Measurements from ENCODE around the gene LRRC8B.

DNA sequence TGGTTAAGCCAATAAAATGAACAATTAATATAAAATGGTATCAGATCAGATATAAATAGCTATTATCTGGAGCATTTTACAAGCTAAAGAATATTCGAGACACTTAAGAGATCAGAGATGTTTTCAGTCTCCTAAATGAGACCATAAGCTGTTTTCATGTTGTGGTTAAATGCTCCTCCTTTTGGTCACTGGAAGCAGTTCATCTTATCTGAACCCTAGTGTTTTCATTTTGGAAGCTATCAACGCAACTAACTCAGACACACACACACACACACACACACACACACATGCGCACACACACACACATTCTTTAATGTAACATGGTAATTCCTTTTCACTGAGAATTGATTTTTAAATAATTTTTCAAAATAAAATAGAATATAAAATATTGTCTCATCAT is 98.3 kb downstream of the LRRC8B start:
- TF ChIP-seq, protein P1, sequence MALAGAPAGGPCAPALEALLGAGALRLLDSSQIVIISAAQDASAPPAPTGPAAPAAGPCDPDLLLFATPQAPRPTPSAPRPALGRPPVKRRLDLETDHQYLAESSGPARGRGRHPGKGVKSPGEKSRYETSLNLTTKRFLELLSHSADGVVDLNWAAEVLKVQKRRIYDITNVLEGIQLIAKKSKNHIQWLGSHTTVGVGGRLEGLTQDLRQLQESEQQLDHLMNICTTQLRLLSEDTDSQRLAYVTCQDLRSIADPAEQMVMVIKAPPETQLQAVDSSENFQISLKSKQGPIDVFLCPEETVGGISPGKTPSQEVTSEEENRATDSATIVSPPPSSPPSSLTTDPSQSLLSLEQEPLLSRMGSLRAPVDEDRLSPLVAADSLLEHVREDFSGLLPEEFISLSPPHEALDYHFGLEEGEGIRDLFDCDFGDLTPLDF (CRISPR knock-in tag; IDR thresholded peaks at IDR 0.05), result no peak
- TF ChIP-seq STAG1 (CRISPR knock-in tag; IDR thresholded peaks at IDR 0.05; ENCODE audit: borderline replicate concordance) (no peak), ZKSCAN1 (IDR thresholded peaks at IDR 0.05; ENCODE audit: low read depth, low read length) (no peak), TCF3 (CRISPR knock-in tag; IDR thresholded peaks at IDR 0.05) (no peak), ZNF445 (CRISPR knock-in tag; IDR thresholded peaks at IDR 0.05; ENCODE audit: low read depth) (no peak), ZBED1 (IDR thresholded peaks at IDR 0.05) (no peak), ZNF232 (CRISPR knock-in tag; IDR thresholded peaks at IDR 0.05) (no peak), CBX2 (IDR thresholded peaks at IDR 0.05; ENCODE audit: insufficient read depth, low read length, poor library complexity, severe bottlenecking) (no peak), ZBTB7A (IDR thresholded peaks at IDR 0.05; ENCODE audit: borderline replicate concordance, control insufficient read depth, low read depth, low read length) (no peak)
- TF ChIP-seq, protein P2, sequence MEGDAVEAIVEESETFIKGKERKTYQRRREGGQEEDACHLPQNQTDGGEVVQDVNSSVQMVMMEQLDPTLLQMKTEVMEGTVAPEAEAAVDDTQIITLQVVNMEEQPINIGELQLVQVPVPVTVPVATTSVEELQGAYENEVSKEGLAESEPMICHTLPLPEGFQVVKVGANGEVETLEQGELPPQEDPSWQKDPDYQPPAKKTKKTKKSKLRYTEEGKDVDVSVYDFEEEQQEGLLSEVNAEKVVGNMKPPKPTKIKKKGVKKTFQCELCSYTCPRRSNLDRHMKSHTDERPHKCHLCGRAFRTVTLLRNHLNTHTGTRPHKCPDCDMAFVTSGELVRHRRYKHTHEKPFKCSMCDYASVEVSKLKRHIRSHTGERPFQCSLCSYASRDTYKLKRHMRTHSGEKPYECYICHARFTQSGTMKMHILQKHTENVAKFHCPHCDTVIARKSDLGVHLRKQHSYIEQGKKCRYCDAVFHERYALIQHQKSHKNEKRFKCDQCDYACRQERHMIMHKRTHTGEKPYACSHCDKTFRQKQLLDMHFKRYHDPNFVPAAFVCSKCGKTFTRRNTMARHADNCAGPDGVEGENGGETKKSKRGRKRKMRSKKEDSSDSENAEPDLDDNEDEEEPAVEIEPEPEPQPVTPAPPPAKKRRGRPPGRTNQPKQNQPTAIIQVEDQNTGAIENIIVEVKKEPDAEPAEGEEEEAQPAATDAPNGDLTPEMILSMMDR (IDR thresholded peaks at IDR 0.05 in 2 of 3, conservative IDR thresholded peaks at IDR 0.05 in 1 of 3; ENCODE audit: insufficient read depth in 2 of 3, low read depth in 1 of 3, low read length in 3 of 3), result peak; percentile 15 to 64 (median 23); a peak in 3 of 6 replicates
- TF ChIP-seq, protein P3, sequence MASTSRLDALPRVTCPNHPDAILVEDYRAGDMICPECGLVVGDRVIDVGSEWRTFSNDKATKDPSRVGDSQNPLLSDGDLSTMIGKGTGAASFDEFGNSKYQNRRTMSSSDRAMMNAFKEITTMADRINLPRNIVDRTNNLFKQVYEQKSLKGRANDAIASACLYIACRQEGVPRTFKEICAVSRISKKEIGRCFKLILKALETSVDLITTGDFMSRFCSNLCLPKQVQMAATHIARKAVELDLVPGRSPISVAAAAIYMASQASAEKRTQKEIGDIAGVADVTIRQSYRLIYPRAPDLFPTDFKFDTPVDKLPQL (IDR thresholded peaks at IDR 0.05; ENCODE audit: extremely low read depth, insufficient read length), result no peak
- TF ChIP-seq, protein P4, sequence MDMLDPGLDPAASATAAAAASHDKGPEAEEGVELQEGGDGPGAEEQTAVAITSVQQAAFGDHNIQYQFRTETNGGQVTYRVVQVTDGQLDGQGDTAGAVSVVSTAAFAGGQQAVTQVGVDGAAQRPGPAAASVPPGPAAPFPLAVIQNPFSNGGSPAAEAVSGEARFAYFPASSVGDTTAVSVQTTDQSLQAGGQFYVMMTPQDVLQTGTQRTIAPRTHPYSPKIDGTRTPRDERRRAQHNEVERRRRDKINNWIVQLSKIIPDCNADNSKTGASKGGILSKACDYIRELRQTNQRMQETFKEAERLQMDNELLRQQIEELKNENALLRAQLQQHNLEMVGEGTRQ (CRISPR knock-in tag; IDR thresholded peaks at IDR 0.05), result no peak
